ENCODE data around the gene ADGRL1. TPM values are rescaled to one million over a fixed set of nuclear protein-coding genes. Genes with fewer than 3 reads are reported as not detected.
"Not testable (repeated sequence)": the region's sequence is repeated elsewhere in the genome, so short reads cannot be mapped to it uniquely, and the experiment has no call there.

Gene ADGRL1
- total RNA-seq, 1 donor, result 32.0 TPM

DNA sequence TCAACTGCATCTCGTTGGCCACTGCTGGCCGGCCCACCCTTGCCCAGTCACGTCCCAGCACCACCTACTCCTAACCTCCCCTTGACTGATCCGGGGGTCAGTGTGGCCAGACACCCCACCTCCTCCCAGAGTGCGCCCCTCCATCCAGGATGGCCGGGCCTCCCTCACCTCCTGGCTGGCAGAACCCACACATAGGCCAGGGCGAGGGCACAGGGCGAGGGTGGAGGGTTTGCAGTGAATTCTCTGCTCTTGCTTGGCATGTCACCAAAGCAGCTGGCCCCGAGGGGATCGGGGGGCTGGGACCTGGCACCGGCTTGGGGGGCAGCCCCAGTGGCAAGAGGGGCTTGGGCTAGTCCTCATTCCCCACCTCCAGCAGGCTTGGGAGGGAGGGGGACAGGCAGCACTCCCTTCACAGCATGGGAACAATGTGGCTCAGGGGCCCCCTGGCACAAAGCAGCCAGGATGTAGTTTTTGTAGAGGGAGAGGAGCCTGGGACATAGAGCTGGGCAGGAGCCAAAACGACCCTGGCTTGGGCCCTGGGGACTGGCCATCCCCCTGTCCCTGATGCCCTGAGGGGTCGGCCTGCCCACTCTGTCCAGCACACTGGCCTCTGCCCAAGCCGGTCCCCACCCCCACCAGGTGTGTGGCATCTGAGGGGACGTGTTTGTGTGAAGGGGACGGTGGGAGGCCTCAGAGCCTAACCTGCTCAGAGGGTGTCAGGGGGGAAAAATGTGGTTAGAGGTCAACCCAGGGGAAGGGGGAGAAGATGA, 41.1 kb downstream of the ADGRL1 start:
- no peak for DNase-seq (ENCODE audit: low read depth in 2 of 3, low spot score in 2 of 3)

DNA sequence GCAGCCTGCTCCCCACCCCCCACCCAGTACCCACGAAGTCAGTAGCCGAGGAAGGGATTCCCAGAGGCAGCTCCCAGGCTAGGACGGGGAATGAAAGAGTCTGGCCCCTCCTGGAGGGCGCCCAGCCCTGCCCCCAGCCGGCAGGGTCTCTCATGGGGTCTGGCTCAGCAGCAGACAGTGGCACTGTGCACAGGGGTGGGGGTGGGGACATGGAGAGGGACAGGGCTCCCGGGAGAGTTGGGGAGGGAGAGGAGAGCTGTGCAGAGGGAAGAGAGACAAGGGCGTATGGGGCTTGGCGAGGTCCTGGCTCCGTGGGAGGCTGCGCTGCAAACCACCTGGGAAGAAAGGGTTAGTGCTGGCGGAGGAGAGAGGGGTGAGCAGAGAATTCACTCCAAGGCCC, 41.9 kb downstream of the ADGRL1 start:
- no peak for DNase-seq (ENCODE audit: low read depth in 2 of 3, low spot score in 2 of 3)

DNA sequence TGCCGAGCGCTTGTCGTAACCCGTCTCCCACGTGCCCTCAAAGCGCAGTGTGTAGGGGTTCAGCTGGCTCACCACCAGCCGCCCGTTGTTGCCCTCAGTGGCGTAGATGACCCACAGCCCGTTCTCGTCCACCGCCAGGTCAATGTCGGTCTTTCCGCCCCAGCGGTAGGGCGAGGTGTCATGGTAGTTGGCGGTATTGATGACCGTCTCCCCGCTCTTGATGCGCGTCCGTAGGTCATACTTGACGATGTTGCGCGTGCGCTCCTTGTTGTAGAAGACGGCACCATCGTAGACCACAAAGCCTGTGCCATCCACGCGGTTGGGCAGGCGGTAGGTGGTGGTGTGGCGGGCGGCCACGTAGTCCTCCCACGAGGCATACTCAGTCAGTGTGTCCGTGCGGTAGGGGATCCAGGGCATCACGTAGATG, 43.1 kb downstream of the ADGRL1 start:
- no peak for DNase-seq (ENCODE audit: low read depth in 2 of 3, low spot score in 2 of 3)

DNA sequence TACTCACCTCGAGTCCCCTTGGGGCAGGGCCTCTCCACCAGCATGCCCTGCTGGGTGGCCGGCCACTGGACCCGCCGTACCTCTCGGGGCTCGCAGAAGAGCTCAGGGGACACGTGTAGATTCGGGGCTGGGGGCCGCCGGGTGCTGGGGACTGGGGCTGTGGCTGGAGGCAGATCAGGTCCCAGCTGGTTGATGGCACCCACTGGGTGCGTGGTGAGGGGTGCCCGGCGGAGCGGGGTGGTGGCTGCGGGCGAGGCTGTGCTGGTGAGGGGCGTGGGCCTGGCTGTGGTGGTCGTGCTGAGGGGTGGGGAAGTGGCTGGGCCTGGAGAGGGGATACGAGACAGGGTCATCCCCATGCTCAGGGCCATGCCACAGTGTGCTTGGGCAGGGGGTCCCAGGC, 44.7 kb downstream of the ADGRL1 start:
- no peak for DNase-seq (ENCODE audit: low read depth in 2 of 3, low spot score in 2 of 3)

DNA sequence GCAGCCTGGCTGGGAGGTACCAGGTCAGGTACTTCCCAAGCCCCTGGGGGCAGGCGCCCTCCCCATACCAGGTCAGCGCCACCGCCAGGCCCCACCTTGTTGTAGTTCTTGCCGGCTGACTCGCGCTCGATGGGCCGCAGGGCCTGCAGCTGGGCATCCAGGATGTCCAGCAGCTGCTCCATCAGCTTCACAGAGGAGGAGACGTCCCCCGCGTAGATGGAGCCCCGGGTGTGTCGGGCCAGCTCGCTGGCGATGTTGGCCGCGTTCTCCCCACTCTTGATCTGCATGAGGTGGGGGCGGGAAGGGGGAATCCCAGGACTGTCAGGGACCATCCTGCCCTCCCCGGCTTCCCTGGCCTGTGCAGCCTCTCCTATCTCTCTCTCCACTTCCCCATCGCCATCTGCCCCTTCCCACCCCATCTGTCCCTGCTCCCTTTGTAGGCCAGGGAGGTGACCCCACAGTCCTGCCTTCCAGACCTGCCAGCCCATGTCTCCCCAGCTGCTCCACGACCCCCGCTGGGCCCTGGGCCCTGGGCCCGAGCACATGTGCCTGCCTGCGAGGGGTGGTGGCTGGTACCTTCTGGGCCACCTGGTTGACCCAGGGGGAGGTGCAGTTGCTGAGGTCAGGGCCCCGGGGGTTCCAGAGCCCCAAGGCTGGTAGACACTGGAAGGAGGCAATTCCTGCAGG, 45.8 kb downstream of the ADGRL1 start:
- no peak for DNase-seq (ENCODE audit: low read depth in 2 of 3, low spot score in 2 of 3)

DNA sequence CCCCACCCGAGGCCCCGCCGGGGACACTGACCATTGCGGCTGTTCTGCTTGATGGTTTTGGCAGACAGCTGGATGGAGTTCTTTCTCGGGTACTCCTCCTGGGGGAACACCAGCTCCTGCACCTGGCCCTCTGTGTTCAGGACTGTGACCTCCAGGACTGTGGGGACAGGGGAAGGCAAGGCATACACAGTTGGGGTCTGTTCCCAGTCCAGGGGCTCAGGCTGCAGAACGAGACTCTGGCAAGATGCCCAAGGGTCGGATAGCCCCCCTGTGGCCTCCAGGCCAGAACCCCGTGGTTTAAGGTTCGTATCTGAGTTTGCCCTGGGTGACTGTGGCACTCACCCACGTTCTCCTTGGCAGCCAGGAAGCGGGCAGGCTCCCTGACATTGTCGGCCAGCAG, 46.9 kb downstream of the ADGRL1 start:
- DNase-seq (ENCODE audit: low read depth in 2 of 3, low spot score in 2 of 3), result no peak

DNA sequence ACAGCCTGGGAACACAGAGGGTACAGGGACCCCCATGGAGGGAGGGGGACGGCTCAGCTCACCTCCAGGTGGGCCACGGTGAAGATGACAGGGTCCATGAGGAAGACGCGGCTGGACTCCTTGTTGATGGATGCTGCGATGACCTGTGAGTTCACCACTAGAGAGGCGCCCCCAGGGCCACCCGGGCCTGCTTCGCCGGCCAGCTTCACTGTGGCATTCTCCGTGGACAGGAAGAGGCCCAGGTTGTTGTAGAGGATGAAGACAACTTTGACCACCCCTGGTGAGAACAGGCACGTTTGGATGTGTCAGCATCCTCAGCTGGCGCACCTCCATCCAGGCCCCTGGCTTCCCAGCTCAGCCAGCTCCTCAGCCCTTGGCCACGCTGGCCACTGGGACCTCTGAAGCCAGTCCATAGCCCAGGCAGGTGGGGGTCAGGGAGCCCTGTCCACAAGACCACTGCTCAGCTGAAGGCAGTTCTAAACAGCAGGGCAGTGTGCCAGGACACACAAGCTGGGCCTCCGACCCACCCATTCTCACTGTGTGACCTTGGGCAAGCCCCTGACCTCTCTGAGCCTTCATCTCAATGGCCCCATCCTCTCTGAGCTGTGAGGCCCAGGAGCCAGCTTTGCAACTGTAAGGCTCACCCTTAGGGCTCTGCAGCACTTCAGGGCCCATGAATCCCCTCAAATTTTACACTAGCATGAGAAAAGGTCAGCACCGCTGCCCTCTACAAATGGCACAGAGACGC, 47.5 kb downstream of the ADGRL1 start:
- DNase-seq (ENCODE audit: low read depth in 2 of 3, low spot score in 2 of 3), result no peak

DNA sequence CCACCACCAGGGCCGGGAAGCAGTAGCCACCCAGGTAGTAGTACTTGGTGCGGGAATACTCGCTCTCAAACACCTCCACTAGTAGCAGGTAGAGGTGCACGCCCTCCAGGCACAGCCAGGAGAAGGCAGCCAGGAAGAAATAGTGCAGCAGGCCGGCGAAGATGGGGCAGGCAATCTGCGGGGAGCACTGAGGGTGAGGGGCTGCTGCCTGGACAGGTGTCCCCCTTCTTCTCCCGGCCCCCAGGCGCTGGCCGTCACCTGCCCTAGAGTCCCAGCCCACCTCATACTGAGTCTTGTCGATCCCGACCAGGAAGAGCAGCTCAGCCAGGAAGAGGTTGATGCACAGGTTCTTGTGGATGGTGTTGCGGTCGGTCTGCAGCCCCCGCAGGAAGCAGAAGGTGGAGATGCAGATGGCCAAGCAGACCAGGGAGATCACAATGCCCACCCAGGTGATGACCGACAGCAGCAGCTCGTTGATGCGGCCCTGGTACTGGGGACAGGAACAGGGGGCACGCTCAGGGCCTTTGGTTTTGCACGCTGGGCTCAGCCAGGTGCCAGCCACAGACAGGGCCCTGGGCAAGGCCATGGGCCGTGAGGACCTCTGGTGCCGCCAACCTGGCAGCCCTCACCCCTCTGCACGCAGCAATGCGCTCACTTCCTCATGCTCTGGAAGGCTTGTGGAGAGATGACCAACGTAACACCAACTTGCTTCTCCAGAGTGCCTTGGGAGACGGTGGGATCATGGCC, 48.8 kb downstream of the ADGRL1 start:
- DNase-seq (ENCODE audit: low read depth in 2 of 3, low spot score in 2 of 3), result no peak

DNA sequence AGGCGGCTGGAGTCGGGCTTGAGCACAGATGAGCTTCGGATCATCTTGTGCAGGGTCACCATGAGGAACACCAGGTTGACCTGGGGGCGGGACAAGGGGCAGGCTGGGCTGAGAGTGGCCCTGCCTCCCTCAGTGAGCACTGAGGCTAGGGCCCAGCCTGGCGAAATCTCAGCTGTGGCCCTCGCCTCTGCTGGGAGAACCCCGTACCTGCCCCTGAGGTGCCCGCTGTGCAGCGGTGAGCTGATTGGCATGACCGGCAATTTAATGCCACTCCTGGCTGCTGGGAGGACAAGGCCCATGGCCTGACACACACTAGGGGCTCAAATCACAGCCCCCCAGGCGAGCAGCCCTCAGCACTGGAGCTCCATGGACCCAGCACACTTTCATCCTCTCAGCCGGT, 49.8 kb downstream of the ADGRL1 start:
- no peak for DNase-seq (ENCODE audit: low read depth in 2 of 3, low spot score in 2 of 3)

DNA sequence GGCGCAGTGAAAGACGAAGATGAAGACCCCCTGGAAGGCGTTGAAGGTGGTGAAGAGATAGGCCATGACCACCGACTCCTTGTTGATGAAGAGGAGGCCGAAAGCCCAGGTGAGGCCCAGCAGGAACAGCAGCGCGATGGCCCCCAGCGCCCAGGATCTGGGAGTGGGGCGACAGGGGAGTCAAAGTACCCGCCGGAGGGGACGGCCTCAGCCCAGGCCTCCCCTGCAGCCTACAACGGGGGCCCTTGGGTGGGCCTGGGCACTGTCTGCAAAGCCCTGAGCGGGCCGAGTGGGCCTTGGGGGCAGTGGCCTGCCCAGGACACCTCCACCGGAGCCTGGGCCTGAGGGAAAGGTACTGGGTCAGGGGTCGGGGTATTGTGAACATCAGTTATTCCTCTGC, 50.6 kb downstream of the ADGRL1 start:
- no peak for DNase-seq (ENCODE audit: low read depth in 2 of 3, low spot score in 2 of 3)

DNA sequence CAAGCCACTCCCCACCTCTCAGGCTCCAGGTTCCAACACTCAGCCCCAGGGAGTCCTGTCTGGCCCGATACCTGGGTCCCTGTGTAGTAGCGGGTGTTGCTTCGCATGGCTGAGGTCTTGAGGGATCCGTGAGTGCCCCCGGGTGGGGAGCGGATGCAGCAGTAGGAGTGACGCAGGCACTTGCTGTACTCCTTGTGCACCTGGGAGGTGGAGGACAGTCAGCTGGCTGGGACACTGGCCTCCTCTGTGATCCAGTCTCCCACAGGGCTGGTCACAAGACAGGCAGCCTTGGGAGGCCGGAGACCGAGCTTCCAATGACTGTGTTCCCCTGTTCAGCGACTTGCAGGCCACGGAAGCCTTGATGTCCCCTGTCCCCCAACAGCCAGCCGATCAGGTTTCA, 53.3 kb downstream of the ADGRL1 start:
- DNase-seq (ENCODE audit: low read depth in 2 of 3, low spot score in 2 of 3), result no peak

DNA sequence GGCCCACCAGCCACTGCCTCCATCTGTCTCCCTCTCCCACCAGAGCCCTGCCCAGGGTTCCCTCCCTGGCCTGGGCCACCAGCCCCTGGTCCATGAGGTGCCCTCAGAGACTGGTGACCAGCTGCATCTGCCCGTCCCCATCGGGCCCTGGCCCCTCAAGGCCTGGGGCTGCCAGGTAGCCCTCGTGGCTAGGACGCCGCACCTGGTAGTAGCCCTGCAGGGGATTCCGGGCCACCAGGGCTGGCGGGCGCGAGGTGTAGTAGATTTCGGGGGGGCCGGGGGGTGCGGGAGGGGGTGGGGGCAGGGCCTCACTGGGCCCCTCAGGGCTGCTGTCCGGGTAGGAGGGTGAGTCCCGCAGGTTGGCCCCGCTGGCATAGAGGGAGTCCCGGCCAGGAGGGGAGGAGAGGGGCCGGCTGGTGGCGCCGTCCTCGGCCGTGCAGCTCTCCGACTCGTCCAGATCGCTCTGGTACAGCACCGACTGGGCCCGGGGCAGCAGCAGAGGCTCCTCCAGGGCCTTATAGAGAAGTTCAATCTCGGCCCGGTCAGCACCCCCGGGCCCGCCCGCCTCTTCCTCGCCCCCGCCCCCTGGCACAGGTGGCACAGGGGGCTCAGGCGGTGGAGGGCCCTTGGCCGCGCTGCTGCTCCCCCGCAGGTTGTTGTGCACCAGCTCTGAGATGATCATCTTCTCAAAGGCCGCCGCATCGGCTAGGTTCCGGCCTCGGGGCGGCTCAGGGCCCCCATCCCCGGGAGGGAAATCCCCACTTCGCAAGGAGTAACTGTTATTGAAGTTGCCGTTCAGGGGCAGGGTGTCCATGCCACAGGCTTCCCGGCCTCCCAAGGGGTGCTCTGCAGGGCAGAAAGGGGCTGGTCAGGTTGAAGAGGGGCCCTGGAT, 55.0 kb downstream of the ADGRL1 start:
- no peak for DNase-seq (ENCODE audit: low read depth in 2 of 3, low spot score in 2 of 3)

DNA sequence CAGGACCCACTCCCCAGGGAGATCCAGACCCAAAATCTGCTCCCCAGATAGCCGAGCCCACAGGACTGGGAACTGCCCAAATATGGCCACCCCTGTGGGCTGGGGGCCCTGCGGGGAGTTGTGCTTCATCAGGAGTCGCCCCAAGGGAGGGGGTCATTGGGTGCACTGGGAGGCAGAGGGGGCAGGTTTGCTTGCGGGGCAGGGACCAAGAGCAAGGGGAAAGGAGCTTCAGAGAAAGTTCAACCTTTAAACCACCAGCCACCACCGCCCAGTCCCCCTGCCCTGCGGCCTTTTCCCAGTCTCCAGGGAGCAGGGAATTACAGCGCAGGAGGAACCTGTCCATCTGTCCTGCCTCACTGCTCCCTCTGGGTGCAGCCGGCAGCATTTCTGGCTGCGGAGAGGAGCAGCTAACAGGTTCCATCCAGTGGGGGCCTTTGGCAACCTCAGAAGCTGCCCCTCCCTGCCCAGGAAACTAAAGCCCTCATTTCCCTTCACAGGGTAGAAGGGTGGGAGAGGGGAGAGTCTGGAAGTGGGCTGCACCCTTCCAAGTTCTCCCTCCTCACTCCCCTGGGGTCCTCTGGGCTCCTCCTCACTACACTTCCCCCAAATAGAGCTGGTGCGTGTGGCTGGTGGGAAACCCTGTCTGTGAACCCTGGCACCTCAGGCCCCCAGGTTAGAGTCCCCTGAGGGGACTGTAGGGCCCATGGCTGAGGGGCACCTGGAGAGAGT, 55.8 kb downstream of the ADGRL1 start:
- peak in 1 of 3 donors; percentile 20 for DNase-seq (ENCODE audit: low read depth in 2 of 3, low spot score in 2 of 3)

DNA sequence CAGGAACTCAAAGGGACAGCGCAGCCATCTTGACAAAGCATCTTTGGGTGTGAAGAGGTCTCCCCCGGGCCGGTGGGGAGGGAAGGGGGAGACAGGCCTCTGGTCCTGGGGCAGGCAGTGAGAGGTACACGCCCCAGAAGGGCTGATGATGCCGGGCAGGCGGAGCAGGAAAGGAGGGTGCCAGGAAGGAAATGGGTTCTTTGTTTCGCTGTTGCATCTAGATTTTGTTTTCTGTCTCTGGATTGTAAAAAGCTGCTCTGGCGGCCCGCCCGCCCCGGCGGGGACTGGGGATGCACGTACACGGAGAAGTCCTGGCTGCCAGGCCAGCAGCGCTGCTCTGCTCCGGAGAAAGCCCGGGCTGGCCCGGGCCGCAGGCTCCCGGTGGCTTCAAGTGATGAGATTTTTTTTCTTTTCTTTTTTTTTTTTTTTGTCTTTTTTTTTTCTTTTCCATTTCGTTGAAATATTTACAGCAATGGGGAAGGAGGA, 56.4 kb downstream of the ADGRL1 start:
- peak in 2 of 3 donors; percentile 54 to 55 for DNase-seq (ENCODE audit: low read depth in 2 of 3, low spot score in 2 of 3)

DNA sequence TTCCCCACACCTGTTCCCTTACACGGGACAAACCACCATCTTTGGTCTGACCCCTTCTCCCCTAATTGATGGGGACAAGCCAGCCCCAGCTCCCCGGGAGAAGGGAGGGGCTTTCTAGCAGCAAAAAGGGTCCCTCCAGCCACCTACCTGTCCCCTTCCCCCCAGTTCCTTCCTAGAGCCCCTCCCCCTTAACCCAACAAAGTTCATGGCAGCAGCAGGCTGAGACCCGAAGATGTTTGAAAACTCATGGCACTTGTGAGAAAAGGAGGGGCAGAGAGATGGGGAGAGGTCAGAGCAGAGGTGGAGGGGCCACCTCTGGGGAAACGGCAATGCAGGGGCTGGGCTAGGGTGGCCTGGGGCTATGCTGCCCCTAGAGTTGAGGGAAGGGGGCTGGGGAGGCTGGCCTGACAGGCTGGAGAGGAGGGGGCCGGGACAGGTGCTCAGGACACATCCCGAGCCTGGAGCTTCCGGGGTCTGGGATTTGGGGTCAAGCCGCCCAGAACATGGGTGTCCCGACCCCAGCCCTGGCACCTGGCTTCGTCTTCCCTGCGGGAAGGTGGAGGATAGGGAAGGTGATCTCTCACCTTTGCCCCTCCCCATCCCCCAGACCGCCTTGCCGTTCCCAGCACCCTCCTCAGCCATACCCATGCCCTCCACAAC, 57.1 kb downstream of the ADGRL1 start:
- DNase-seq (ENCODE audit: low read depth in 2 of 3, low spot score in 2 of 3), result no peak

DNA sequence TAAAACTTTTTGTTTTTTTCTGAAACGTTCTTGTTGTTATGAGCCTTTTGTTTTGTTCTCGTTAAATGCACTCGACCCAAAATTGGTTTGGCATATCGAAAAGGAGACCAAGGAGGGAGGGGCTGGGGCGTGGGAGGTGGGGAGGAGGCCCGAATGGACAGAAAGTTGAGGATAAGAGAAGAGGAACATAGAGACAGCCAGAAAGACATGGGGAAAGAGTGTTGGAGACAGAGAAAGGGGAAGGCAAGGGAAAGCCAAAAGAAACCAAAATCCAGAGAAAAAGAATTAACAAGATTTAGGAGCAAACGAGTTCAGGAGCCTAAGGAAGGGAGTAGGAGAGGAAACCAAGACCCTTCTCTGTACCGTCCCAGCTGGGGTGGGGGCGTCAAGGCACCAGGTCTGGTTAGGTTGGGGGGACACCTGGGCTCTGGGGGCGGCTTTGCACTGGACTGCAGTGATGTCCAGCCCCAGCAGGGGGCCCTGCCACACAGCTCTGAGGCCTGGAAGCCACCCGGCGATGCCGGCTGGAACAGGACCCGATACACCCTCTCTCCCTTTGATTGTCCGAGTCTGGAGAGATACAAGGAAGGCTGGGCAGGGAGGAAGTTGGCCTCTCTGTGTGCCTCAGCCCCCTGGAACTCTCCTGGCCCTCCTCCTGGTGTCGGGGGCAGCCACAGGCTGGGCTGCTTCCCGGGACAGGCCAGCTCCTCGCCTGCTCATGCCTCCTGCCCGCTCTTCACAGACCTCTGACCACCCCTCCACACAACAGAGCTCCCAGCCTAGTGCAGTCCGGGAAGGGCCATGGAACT, 58.0 kb downstream of the ADGRL1 start:
- peak in 2 of 3 donors; percentile 58 to 62 for DNase-seq (ENCODE audit: low read depth in 2 of 3, low spot score in 2 of 3)

DNA sequence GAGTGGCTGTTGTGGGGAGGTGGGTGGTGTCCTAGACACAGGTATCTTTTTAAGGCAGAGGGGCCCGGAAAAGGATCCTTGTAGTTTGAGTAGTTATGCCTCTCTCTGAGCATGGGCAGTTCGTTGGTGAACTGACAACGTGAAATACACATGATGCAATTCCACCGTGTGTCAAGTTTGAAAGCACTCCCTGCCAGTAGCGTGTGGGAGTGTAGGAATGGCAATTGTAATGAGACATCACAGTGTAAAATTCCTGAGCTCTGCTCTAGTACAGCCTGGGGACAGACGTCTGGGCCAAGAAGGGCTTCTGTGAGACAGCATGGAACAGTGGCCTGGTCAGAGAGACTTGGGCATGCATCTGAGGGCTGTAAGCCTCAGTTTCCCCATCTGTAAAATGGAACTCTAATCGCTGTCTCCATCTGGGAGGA, 59.2 kb downstream of the ADGRL1 start:
- DNase-seq (ENCODE audit: low read depth in 2 of 3, low spot score in 2 of 3), result no peak

DNA sequence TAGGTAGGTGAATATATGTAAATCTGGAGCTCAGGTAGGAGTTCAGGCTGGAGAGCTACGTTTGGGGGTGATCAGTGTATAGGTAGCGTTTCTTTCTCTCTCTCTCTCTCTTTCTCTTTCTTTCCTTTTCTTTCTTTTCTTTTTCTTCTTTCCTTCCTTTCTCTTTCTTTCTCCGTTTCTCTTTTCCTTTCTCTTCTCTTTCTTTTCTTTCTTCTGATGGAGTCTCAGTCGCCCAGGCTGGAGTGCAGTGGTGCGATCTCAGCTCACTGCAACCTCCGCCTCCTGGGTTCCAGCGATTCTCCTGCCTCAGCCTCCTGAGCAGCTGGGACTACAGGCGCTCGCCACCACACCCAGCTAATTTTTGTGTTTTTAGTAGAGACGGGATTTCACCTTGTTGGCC, 59.8 kb downstream of the ADGRL1 start:
- not testable (repeated sequence) for DNase-seq (ENCODE audit: low read depth in 2 of 3, low spot score in 2 of 3)
